ENCODE data around the gene CD300E.
"Not testable (repeated sequence)": the region's sequence is repeated elsewhere in the genome, so short reads cannot be mapped to it uniquely, and the experiment has no call there.

CD300E gene, protein sequence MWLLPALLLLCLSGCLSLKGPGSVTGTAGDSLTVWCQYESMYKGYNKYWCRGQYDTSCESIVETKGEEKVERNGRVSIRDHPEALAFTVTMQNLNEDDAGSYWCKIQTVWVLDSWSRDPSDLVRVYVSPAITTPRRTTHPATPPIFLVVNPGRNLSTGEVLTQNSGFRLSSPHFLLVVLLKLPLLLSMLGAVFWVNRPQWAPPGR

DNA sequence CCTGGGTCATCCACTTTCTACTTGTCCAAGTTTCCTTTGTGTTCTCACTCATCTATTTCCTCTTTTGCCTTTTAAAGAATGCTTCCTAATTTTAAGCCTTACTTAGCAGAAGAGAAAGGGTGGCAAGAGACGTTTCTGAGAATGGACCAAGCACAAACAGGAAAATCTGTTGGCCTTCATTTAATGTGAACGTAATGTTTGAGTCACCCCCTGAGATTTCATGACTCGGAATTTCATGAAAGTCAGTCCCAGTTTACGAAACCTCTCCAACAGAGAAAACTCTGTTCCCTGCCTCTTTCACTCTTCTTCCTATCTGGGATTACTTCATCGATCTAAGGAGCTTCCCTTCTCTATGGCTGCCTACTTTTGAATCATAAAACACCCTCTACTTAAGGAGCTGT is at the start of gene CD300E:
Gene CD300E (minus strand): TSS at position 46 of the 401 bp plus-strand sequence. CDS start 117 bp downstream, outside the sequence.
- no peak for DNase-seq

DNA sequence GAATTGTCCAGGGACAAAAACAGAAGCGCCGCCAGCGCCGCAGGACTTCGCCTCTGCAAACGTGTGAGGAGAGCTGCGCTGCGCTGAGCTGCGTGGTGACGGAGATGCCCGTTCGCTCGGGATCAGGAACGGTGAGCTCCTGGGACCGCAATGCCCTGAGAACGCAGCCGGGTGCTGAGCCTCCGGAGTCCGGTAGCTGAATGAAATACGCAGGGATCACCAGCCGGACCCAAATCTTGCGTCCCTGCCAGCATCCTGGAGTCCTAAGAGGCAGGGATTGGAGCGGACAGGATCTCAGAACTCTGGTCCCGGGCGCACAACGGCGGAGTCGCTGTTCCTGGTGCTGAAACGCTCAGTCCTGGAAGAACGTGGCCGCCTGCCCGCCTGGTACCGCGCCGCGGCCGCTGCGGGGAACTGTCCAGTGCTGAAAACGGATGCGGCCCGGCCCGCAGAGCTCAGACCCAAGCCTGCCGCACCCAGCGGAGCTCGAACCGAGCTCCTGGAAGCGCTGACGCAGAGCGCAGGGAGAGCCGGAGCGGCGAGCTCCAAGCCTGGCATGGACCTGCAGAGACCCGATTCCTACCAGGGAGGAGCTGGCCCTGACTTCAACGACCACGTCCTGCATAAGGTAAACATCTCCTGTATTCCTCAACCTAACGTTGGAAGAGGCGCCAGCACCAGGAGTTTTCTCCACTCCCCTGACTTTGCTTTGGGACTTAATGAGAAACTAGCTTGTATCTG is 47.7 kb upstream of the CD300E start:
- peak; percentile 76 for DNase-seq

DNA sequence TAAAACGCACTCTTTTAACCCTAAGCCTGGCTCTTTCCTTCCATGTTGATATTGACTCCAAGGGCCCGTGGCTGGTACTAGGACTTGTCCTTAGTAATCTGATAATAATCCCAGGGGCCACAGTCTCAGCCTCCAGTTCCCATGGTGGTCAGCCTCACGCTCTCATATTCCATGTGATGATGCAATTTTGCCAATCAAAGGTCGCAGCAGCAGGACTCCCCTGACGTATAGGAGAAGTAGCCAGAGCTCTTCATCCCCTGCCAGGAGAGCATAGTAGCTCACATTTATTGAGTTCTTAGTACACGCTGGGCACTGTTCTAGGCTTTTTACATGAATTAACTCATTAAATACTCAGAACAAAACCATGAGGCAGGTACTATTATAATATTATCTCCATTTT is 46.8 kb upstream of the CD300E start:
- no peak for DNase-seq

DNA sequence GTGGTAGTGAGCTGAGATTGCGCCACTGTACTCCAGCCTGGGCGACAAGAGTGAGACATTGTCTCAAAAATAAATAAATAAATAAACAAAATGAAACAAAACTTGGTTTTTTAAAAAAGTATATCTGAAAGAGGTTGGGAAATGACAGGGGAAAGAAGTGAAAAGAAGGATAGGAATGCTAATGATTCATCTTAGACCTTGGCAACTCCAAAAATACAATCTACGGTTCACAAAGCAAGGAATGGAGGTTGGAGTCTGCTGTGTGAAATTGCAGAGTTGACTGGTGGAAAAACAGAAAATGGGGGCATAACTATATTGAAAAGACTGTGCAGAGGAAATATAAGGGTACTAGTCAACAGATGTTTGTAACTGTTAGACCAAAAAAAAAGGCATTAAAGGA is 40.0 kb upstream of the CD300E start:
- no peak for DNase-seq

DNA sequence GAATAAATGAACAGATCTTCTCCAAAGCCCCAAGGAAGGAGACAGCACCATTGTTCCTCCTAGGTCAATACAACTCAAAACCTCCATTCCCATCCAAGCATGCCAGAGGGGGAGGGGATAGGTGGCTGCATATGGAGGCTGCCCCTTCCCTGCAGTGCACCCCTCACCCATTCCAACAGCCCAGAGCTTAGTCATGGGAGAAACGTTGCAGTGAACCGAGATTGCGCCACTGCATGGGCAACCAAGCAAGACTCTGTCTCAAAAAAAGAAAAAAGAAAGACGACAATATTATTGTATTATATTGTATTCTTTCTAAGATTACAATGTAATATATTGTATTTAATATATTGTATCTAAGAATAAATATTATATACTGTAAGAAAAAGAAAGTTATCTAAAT is 36.4 kb upstream of the CD300E start:
- no peak for DNase-seq

DNA sequence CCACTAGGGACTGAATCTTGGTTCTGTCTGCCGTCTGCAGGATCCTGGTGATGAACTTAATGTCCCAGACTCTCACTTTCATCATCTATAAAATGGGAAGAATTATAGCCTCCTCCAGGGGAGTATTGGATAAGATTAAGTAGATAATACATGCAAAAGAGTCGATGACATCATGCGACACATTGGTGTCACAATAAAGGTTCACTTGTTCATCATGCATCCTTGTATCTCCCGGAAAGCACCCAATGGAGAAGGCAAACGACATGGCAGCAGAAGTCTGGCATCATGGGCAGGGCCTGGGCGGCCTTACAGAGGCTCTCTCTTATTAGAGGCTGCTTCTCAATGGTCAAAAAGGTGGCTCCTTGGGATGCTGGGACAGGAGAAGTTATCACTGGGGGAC is 35.1 kb upstream of the CD300E start:
- no peak for DNase-seq

DNA sequence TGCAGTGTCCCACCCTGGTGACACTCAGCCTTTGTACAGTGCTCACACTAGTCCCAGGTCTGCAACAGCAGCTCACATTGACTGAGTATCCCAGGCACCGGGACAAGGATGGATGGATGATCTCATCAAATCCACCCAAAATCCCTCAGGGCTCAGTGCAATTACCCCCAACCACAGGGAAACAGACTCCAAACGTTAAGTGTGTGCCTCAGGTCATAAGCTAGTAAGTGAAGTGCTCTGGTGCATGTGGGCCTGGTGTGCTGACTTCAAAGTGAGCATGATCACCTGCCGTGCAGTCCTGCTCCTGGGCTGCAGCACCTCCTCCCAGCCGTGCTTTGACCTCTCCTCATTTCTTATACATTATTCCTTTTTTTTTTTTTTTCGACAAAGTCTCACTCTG is 31.2 kb upstream of the CD300E start:
- no peak for DNase-seq

DNA sequence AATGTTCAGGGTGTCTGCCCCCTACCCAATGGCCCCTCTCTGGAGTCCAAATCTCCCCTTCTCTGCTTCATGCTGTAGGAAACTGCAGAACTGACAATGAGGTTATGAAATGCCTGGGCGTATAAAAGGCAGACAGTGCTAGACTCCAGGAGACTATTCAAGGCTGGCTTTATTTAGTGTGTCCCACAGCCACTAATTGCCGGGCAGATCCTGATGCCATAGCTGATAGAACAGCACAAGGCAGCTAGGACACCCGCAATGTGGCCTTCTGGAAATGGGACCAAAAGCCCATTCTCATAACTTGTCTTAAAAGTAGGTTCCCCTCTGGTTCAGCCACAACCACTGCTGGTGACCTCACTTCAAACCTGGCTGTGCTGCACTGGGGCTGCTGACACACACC is 28.5 kb upstream of the CD300E start:
- no peak for DNase-seq

DNA sequence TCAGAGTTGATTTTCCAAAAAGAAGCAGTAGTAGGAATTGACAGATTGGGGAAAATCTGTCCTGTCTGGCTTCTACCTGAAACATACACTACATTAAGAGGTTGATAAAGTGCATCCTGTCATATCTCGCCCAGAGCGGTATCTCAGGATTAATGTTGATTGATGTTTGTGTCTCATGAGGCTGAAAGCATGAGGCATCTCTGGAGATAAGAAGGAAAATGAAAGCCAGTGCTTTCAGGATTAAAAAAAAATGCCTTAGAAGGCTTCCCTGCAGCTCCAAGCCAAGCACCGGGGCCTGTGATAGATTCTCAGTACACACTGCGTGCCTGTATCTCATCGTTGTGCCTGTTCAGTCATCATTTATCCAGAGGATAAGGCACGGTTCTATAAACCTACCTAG is 26.4 kb upstream of the CD300E start:
- DNase-seq, result no peak

DNA sequence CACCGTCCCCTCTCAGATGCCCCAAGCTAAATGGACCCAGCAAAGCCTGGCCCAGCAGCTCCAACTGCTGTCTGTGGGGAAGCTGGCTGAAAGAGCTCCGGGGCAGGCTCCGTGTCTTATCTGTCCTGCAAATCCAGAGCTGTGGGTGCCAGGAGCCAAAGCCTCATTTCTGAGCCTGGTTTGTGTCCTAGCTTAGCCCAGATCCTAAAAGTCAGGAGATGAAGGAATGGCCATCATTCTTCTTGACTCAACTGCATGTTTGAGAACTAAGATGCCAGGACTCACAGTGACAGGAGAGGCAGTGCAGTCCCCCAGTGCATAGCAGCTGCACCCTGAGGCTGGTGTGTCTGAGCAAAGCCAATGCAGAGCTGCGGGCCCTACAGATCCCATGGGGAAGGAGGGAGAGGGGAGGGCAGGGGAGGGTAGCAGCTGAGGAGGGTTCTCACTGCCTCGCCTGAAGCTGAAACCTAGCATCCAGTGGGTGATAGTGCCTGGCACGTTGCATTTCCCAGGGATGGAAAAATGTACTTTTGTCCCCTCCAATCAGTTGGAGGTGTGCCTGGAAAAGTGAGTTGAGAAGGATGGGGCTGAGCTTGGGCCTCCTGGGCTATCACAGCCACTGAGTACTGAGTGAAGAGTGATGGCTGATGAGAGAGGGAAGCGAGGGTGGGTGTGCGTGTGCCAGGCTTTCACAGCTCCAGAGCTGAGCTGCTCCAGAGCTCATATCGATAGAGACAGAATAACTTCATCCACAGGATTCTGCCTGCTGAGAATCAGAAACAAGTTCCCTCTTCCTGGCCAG is 24.5 kb upstream of the CD300E start:
- DNase-seq, result no peak

DNA sequence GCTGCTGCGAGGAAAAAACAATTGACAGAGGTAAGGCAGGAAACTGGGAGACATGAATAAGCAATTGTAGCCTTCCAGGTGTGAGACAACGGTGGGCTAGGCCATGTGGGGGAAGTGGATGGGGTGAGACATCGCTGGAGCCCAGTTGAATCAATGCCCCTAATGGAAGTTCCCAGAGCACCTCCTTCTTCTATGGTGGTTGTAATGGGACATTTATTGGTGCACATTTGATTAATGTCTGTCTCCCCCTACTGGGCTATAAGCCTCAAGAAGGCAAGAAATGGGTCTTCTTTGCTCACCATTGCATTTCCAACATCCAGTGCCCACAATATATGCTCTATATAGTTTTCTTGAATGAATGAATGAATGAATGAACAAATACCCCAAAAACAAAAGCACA is 22.7 kb upstream of the CD300E start:
- no peak for DNase-seq

DNA sequence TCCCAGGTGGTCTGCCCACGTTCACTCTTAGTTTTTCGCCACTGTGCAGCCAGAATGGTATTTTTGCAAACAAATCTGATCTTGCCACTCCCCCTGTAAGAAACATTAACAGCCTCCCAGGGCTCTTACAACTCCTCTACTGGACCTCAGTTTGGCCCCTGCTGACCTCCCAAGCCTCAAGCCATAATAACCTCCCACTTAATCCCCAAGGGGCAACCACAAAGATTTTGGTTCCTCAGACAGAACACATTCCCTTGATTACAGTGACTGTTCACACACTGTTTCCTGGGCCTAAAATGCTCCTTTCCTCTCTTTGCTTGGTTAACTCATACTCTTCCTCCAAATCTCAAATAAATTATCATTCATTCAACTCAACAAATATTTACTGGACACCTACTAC is 21.5 kb upstream of the CD300E start:
- DNase-seq, result no peak

DNA sequence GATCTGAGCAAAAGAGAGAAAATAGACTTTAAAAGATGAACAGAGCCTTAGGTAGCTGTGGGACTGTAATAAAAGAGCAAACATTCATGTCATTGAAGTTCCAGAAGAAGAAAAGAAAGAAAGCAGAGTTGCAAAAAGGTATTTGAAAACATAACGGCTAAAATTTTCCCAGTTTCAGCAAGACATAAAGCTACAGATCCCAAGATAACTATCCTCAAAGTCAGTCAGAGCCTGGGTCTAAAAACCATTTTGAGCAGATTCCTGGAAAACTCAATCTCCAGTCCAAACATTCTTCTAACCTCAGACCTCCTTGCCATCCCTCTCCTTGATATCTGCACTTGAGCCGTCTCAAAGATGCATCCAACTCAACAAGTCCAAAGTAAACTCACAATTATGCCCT is 20.9 kb upstream of the CD300E start:
- DNase-seq, result no peak

DNA sequence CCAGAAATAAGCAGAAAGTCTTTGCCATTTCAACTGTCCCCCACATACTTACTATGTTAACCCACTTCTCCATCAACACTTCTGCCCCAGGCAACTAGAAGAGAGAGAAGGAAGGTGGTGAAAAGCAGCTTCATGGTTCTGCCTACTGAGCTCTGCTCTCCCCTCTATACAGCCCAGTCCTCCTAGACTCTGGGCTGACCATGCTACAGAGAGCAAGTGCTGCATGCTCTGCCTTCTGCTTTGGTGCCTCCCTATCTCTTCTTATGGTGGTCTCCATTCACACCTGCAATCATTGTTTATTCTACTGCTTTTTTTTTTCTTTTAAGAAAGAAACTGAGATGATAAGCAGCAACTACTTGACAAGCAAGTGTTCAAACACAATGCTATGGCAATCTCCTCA is 20.3 kb upstream of the CD300E start:
- no peak for DNase-seq

DNA sequence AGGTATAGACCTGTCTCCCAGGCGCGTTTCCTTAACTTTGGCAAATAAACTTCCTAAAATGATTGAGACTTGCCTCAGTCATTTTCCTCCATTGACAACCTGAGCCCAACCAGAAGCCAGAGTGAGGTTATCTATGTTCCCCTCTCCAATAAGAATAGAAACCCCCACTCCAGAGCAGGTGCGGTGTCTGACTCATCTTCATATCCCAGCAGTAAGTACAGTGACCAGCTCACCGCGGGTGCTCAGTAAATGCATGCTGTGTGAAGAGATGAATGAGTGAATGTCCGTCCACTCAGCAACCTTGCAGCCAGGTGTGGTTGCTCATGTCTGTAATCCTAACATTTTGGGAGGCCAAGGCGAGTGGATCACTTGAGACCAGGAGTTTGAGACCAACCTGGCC is 19.5 kb upstream of the CD300E start:
- no peak for DNase-seq

DNA sequence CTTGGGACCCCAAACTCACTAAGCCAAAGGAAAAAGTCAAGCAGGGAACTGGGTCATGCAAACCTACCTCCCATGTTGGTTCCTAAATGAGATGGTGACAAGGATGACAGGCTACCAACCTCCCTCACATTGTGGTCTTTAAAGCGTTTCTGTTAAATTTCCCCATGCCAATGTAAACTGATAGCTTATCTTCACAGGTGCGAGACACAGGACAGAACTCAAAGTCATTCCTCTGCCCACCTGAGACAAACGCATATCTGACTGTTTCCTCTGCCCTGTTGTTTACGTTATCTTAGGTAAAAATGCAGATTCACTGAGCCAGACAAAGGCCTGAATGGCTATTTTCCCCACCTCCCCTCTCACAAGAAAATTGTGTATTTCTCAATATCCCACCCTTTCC is 19.0 kb upstream of the CD300E start:
- no peak for DNase-seq

DNA sequence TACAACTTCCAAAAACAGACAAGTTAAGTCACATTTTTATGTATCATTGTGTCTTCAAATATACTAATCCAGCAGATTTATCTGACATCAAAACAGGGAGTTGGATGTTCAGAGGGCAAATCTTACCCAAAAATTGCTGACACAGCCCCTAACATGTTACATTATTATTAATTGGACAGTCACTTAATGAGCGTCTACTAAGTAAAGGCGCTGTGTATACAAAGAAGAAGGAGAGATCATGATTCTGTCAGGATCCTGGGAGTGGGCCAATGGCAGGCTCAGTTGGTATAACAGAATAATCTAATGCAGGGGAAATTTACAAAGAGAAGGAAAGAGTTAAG is 18.4 kb upstream of the CD300E start:
- no peak for DNase-seq

DNA sequence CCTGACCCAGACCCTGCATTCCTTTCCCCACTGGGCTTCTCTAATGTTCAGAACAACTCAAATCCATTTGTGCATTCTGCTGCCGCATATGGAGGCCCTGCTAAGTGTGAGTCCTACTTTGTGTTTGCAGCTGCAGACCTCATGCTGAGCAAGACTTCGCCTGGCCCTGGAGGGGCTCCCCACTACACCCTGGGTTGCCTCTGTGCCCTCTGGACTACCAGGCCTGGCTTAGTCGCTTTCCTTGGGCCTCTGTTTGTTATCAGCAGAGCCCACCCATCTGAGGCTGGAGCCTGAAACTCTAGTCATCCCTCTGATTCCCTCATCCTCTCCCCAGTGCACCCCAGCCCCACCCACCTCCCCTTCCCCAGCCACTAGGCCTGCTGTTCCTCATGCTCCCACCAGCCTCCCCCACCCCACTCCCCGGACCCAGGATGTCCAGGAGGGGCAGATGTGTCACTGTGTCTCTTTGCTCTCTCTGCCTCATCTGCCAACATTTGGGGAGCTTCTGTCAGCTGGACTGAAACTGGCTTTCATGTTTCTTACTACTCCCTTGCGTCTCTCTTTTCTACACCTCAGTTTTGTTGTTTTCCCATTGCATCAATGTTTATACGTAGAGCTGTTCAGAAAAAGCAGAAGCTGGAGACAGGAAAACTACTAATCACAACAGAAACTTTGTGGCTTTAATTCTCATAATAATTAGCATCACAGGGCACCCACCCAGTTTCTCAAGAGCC is 17.9 kb upstream of the CD300E start:
- DNase-seq, result no peak

DNA sequence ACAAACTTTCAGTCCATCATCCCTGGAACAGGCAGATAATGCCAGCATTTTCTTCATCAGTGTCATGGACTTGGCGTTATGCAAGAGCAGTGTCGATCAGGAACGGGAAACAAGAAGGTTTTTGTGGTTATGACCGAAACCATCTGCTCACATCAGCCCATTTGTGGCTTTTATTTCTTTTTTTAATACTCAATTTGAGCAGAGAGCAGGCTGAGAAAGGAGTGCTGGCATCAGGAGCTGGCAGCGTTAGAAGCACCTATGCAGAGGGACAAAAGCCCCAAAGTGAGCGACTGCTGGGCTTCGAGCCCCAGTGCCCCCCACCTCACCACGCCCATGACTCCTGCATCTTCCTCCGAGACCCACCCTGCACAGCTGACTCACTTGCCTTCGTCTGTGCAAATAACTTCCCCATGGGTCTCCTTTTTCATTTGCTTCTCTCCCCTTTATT is 16.2 kb upstream of the CD300E start:
- DNase-seq, result peak; percentile 5

DNA sequence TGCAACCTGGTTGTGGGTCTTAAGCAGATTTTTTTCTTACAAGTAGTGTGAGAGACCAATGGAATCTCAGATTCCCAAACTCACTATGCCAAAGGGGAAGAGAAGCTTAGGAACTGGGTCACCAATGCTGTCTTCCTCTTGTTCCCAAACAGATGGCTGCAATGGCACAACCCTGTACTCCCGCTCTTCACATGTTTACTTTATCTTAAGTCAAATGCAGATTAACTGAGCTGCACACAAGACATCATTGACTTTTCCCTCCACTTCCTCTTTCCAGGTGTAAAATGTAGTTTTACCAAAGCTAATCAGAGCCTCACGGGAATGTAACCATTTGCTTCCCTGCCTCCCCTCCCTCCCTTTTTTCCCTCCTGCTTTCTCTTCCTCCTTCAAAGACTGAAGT is 14.4 kb upstream of the CD300E start:
- no peak for DNase-seq

DNA sequence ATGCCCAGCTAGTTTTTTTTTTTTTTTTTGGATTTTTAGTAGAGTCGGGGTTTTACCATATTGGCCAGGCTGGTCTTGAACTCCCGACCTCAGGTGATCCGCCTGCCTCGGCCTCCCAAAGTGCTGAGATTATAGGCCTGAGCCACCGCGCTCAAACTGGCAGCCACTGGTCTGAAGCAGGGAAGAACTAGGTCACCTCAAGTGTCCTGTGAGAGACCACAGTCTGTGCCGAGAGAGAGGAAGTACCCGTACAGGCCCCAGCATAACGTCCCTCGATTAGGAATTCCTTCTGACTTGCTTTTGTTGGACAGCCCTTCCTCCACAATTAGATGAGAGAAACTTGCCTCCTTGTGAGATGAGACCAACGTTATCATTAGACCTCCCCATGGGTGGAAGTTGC is 13.7 kb upstream of the CD300E start:
- DNase-seq, result no peak

DNA sequence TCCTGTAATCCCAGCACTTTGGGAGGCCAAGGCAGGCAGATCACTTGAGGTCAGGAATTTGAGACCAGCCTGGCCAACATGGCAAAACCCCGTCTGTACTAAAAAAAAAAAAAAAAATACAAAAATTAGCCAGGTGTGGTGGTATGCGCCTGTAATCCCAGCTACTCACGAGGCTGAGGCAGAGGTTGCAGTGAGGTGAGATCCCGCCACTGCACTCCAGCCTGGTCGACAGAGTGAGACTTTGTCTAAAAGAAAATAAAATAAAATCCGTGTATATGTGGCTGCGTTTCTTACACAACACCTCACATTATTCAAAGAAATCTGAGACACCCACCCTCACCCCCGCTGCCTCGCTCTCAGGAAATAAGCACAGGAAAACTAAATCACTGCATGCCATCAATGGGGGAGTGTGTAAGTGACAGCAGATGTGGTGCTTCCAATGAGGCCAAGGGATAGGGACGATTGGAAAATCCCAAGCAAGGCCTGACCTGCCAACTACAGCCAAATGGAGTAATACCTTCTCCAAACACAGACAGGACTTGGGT is 13.1 kb upstream of the CD300E start:
- DNase-seq, result not testable (repeated sequence)

DNA sequence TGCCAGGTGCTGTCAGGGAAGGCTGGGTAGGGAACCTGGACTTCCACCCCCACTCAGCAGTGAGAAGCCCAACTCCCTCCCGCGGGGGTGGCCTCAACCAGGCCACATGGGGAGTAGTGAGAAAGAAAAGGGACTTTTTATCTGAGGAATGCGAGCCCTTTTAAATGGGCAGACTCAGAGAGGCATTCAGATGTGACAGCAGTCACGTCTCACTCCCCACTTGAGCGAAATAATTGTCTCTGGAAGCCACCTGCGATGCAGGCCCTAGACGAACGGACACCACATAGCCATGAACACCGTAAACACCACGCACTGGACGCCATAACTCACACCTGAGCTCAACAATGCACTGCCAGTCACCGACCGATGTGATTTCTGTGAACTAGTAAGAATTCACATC is 11.9 kb upstream of the CD300E start:
- no peak for DNase-seq
